Measurements from ENCODE around the gene CEP112.

- TF ChIP-seq FOXA1 (IDR thresholded peaks at IDR 0.05) = no peak
- TF ChIP-seq FOXK2 (IDR thresholded peaks at IDR 0.05) = no peak
- TF ChIP-seq SUZ12 (IDR thresholded peaks at IDR 0.05) = no peak
- no peak for TF ChIP-seq FOXM1 (IDR thresholded peaks at IDR 0.05; ENCODE audit: borderline replicate concordance)
- TF ChIP-seq TARDBP (IDR thresholded peaks at IDR 0.05) = no peak
- no peak for TF ChIP-seq PKNOX1 (IDR thresholded peaks at IDR 0.05)
- TF ChIP-seq ARNT (IDR thresholded peaks at IDR 0.05) = no peak
- no peak for TF ChIP-seq L3MBTL2 (conservative IDR thresholded peaks at IDR 0.05)
- TF ChIP-seq ELF4 (IDR thresholded peaks at IDR 0.05) = no peak
- TF ChIP-seq NFRKB (IDR thresholded peaks at IDR 0.05) = no peak
- TF ChIP-seq LEF1 (IDR thresholded peaks at IDR 0.05; ENCODE audit: borderline replicate concordance) = no peak
- no peak for TF ChIP-seq CTBP1 (IDR thresholded peaks at IDR 0.05; ENCODE audit: borderline replicate concordance)
- no peak for TF ChIP-seq ZNF384 (IDR thresholded peaks at IDR 0.05)
- no peak for TF ChIP-seq SP1 (IDR thresholded peaks at IDR 0.05)
Measured at GRCh38 chr17:65807361-65807760, 384.6 kb downstream of the CEP112 start.

Data from HEK293T (cell line).